Fibroblast of villous mesenchyme (primary cell): Measurements from ENCODE around the gene SCUBE1. TPM values are rescaled to one million over a fixed set of nuclear protein-coding genes. Genes with fewer than 3 reads are reported as not detected.

ENCODE experiments used
- DNase-seq: peaks from one replicate; pipeline ENCODE4 v3.0.0-alpha.2; 2010; ENCODE audit warnings: low read depth
- H3K4me3 ChIP-seq: 2 replicates; pipeline ENCODE4 v1.5.1; 2011; ENCODE audit warnings: low read depth, mild to moderate bottlenecking, low read length
- CTCF ChIP-seq: IDR thresholded peaks from 2 replicates; pipeline ENCODE4 v1.5.1; 2012; ENCODE audit warnings: low read depth, mild to moderate bottlenecking, low read length; ENCODE audit not compliant: insufficient read depth
- total RNA-seq: library from RNA; depleted of rRNA; stranded (reverse); fragments of >200 nt; gene quantifications from 2 replicates; pipeline ENCODE4 v1.2.3, GENCODE V29; 2012

SCUBE1 gene
- total RNA-seq, 1 donor = not detected

- H3K4me3 ChIP-seq = no peak overlapping the region
- no peak for TF ChIP-seq CTCF
- DNase-seq = no peak
Measured at GRCh38 chr22:43167001-43167589, 176.1 kb downstream of the SCUBE1 start.

GRCh38 chr22:43166132-43166930, 176.8 kb downstream of the SCUBE1 start:
- no peak for DNase-seq
- no peak overlapping the region for H3K4me3 ChIP-seq
- TF ChIP-seq CTCF = no peak

- TF ChIP-seq CTCF = no peak
- DNase-seq = no peak
- no peak overlapping the region for H3K4me3 ChIP-seq
Measured at GRCh38 chr22:43164636-43165035, 178.5 kb downstream of the SCUBE1 start.

GRCh38 chr22:43163241-43163795, 179.9 kb downstream of the SCUBE1 start:
- TF ChIP-seq CTCF = no peak
- no peak overlapping the region for H3K4me3 ChIP-seq
- no peak for DNase-seq

- H3K4me3 ChIP-seq = no peak overlapping the region
- DNase-seq = no peak
- no peak for TF ChIP-seq CTCF
Measured at GRCh38 chr22:43162412-43163150, 180.6 kb downstream of the SCUBE1 start.

GRCh38 chr22:43160497-43161126, 182.6 kb downstream of the SCUBE1 start:
- DNase-seq = no peak
- no peak overlapping the region for H3K4me3 ChIP-seq
- TF ChIP-seq CTCF = no peak
